LNCaP clone FGC (cell line): ENCODE data around the gene VSTM2L.
A peak's percentile ranks its signal among the peaks of the same experiment; 100 is the strongest.

Experiments
- DNase-seq: peaks from one replicate; pipeline ENCODE4 v3.0.0-alpha.2; 2011; ENCODE audit warnings: low read depth
- H3K4me3 ChIP-seq: 2 replicates; pipeline ENCODE4 v1.5.1; 2011; ENCODE audit warnings: mild to moderate bottlenecking, low read depth, low read length, control low read depth
- CTCF ChIP-seq: IDR thresholded peaks from 2 replicates; pipeline ENCODE4 v1.5.1; 2012; ENCODE audit warnings: mild to moderate bottlenecking; ENCODE audit not compliant: control insufficient read depth, insufficient read depth; ENCODE audit errors: extremely low read depth

VSTM2L gene

GRCh38 chr20:37894454-37894853 is 8.5 kb upstream of the VSTM2L start:
- no peak for TF ChIP-seq CTCF
- no peak for DNase-seq
- no peak overlapping the region for H3K4me3 ChIP-seq

GRCh38 chr20:37895166-37895565 is 7.8 kb upstream of the VSTM2L start:
- DNase-seq, result no peak
- TF ChIP-seq CTCF, result no peak
- H3K4me3 ChIP-seq, result no peak overlapping the region

GRCh38 chr20:37896932-37897548 is 5.9 kb upstream of the VSTM2L start:
- no peak overlapping the region for H3K4me3 ChIP-seq
- no peak for DNase-seq
- TF ChIP-seq CTCF, result peak; percentile 34

GRCh38 chr20:37898233-37899104 is 4.5 kb upstream of the VSTM2L start:
- TF ChIP-seq CTCF, result no peak
- DNase-seq, result no peak
- no peak overlapping the region for H3K4me3 ChIP-seq

GRCh38 chr20:37899105-37900045 is 3.6 kb upstream of the VSTM2L start:
- H3K4me3 ChIP-seq, result no peak overlapping the region
- TF ChIP-seq CTCF, result no peak
- no peak for DNase-seq

- no peak for DNase-seq
- no peak for TF ChIP-seq CTCF
- H3K4me3 ChIP-seq, result no peak overlapping the region
Observed at GRCh38 chr20:37901240-37901639, 1.7 kb upstream of the VSTM2L start.
